ENCODE data around the gene HACD4.

DNA sequence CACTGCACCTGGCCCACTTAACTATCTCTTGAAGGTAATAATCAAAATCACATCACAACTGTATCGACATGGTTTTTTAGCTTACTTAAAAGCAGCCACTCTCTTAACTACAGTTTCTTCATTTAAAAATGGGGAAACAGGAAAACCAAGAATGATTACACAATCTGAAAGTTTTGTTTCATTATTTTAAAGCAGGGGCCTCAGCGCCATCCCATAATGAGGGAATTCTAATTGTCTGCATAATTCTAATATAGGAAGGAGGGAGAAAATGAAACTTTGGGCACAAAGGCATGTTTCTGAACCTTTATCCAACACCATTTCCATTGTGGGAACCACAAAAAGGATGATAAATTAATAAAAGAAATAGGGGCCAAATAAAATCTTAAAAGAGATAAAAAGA is 7.6 kb downstream of the HACD4 start:
- TF ChIP-seq, protein P1, sequence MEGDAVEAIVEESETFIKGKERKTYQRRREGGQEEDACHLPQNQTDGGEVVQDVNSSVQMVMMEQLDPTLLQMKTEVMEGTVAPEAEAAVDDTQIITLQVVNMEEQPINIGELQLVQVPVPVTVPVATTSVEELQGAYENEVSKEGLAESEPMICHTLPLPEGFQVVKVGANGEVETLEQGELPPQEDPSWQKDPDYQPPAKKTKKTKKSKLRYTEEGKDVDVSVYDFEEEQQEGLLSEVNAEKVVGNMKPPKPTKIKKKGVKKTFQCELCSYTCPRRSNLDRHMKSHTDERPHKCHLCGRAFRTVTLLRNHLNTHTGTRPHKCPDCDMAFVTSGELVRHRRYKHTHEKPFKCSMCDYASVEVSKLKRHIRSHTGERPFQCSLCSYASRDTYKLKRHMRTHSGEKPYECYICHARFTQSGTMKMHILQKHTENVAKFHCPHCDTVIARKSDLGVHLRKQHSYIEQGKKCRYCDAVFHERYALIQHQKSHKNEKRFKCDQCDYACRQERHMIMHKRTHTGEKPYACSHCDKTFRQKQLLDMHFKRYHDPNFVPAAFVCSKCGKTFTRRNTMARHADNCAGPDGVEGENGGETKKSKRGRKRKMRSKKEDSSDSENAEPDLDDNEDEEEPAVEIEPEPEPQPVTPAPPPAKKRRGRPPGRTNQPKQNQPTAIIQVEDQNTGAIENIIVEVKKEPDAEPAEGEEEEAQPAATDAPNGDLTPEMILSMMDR (IDR thresholded peaks at IDR 0.05): no peak
- TF ChIP-seq EP300 (IDR thresholded peaks at IDR 0.05; ENCODE audit: low read depth) (no peak), POLR2A (IDR thresholded peaks at IDR 0.05) (no peak)
